Fibroblast of villous mesenchyme (primary cell): ENCODE data around the gene AXIN2. TPM values are rescaled to one million over a fixed set of nuclear protein-coding genes. Genes with fewer than 3 reads are reported as not detected.

ENCODE experiments used
- DNase-seq: peaks from one replicate; pipeline ENCODE4 v3.0.0-alpha.2; 2010; ENCODE audit warnings: low read depth
- H3K4me3 ChIP-seq: 2 replicates; pipeline ENCODE4 v1.5.1; 2011; ENCODE audit warnings: low read depth, mild to moderate bottlenecking, low read length
- CTCF ChIP-seq: IDR thresholded peaks from 2 replicates; pipeline ENCODE4 v1.5.1; 2012; ENCODE audit warnings: low read depth, mild to moderate bottlenecking, low read length; ENCODE audit not compliant: insufficient read depth
- total RNA-seq: library from RNA; depleted of rRNA; stranded (reverse); fragments of >200 nt; gene quantifications from 2 replicates; pipeline ENCODE4 v1.2.3, GENCODE V29; 2012

AXIN2 gene
- total RNA-seq, 1 donor: 1.3 TPM

- TF ChIP-seq CTCF: no peak
- no peak for DNase-seq
- no peak overlapping the region for H3K4me3 ChIP-seq
These were observed 39.1 kb upstream of the AXIN2 start for GRCh38 chr17:65600518-65600917.

GRCh38 chr17:65599650-65600049 lies 38.2 kb upstream of the AXIN2 start:
- no peak for TF ChIP-seq CTCF
- H3K4me3 ChIP-seq: no peak overlapping the region
- DNase-seq: no peak

GRCh38 chr17:65598746-65599145 lies 37.3 kb upstream of the AXIN2 start:
- no peak for TF ChIP-seq CTCF
- no peak for DNase-seq
- H3K4me3 ChIP-seq: no peak overlapping the region

- H3K4me3 ChIP-seq: no peak overlapping the region
- DNase-seq: peak; percentile 42
These were observed 33.7 kb upstream of the AXIN2 start for GRCh38 chr17:65595071-65595656.

GRCh38 chr17:65593855-65594845 lies 32.7 kb upstream of the AXIN2 start:
- peak overlapping the region; percentile 44 for H3K4me3 ChIP-seq

More at GRCh38 chr17:65595071-65595656, 33.7 kb upstream of the AXIN2 start:
- TF ChIP-seq CTCF: no peak

More at GRCh38 chr17:65593855-65594845, 32.7 kb upstream of the AXIN2 start:
- peak; percentile 44 for DNase-seq
- TF ChIP-seq CTCF: no peak
